CD14-positive monocyte (primary cell): Measurements from ENCODE around the gene ATG7. TPM values are rescaled to one million over a fixed set of nuclear protein-coding genes. Genes with fewer than 3 reads are reported as not detected.

Experiments used
- DNase-seq, 3 donors: peaks; one replicate each; pipeline ENCODE4 v3.0.0-alpha.2; 2011 to 2022
- H2AFZ ChIP-seq: 2 replicates; pipeline ENCODE4 v1.6.0; 2012; ENCODE audit warnings: mild to moderate bottlenecking, low read depth, low read length, inconsistent platforms; ENCODE audit not compliant: insufficient read depth, poor library complexity, severe bottlenecking
- H3K27ac ChIP-seq, 2 donors: 1 replicate in 1 of 2; 2 replicates in 1 of 2; pipeline ENCODE4 v1.5.1; 2012 to 2013; ENCODE audit warnings: low read length in 2 of 2, control low read depth in 1 of 2, inconsistent platforms in 1 of 2, low read depth in 1 of 2, mild to moderate bottlenecking in 1 of 2
- H3K27me3 ChIP-seq, 2 donors: one replicate each; pipeline versions ENCODE4 v1.6.0 to v1.6.1; 2011 to 2013; ENCODE audit warnings: low read length in 2 of 2; ENCODE audit not compliant: control insufficient read depth in 2 of 2, insufficient read depth in 2 of 2
- H3K36me3 ChIP-seq, 2 donors: replicated peaks in 1 of 2; 1 replicate in 1 of 2; 2 replicates in 1 of 2; pipeline versions ENCODE4 v1.5.1 to v1.6.1; 2012 to 2013; ENCODE audit warnings: low read length in 2 of 2, control low read depth in 1 of 2, inconsistent platforms in 1 of 2, mild to moderate bottlenecking in 1 of 2; ENCODE audit not compliant: insufficient read depth in 2 of 2, control insufficient read depth in 1 of 2
- H3K4me1 ChIP-seq, 2 donors: 1 replicate in 1 of 2; 2 replicates in 1 of 2; pipeline versions ENCODE4 v1.5.1 to v1.6.1; 2012 to 2013; ENCODE audit warnings: low read length in 2 of 2, control low read depth in 1 of 2, inconsistent platforms in 1 of 2, mild to moderate bottlenecking in 1 of 2, moderate library complexity in 1 of 2; ENCODE audit not compliant: insufficient read depth in 2 of 2, control insufficient read depth in 1 of 2
- H3K4me2 ChIP-seq: replicated peaks from 2 replicates; pipeline ENCODE3; 2012; ENCODE audit warnings: low read length, moderate library complexity, mild to moderate bottlenecking; ENCODE audit not compliant: poor library complexity, severe bottlenecking; ENCODE audit errors: extremely low read depth
- H3K4me3 ChIP-seq, 3 experiments: fragments of 200-600 bp in 1 of 3; sonication (generic) in 1 of 3; replicated peaks in 1 of 3; 1 replicate in 2 of 3; 2 replicates in 1 of 3; pipeline ENCODE4 v1.5.1; 2011 to 2013; ENCODE audit warnings: low read length in 3 of 3, mild to moderate bottlenecking in 3 of 3, control low read depth in 2 of 3, low read depth in 2 of 3, inconsistent platforms in 1 of 3, moderate library complexity in 1 of 3
- H3K79me2 ChIP-seq: 2 replicates; pipeline ENCODE4 v1.6.0; 2012; ENCODE audit warnings: mild to moderate bottlenecking, control low read depth, inconsistent platforms, low read length, moderate library complexity; ENCODE audit not compliant: insufficient read depth
- H3K9ac ChIP-seq: 2 replicates; pipeline ENCODE4 v1.6.0; 2017; ENCODE audit warnings: low read length, mild to moderate bottlenecking; ENCODE audit not compliant: insufficient read depth, poor library complexity, severe bottlenecking
- H3K9me3 ChIP-seq, 2 donors: replicated peaks in 1 of 2; 1 replicate in 1 of 2; 2 replicates in 1 of 2; pipeline versions ENCODE4 v1.5.1 to v1.6.1; 2012 to 2013; ENCODE audit warnings: low read length in 2 of 2, control low read depth in 1 of 2; ENCODE audit not compliant: control insufficient read depth in 1 of 2, insufficient read depth in 1 of 2
- H4K20me1 ChIP-seq: 2 replicates; pipeline ENCODE4 v1.6.0; 2012; ENCODE audit warnings: mild to moderate bottlenecking, low read length, control low read depth, moderate library complexity; ENCODE audit not compliant: insufficient read depth
- H3K27ac Mint-ChIP-seq, 7 donors: one replicate each; pipeline ENCODE4 v1.8.0; 2020; ENCODE audit warnings: mild to moderate bottlenecking in 7 of 7, mixed read lengths in 7 of 7, moderate library complexity in 6 of 7, inconsistent platforms in 2 of 7
- H3K27me3 Mint-ChIP-seq, 3 donors: one replicate each; pipeline ENCODE4 v1.8.0; 2021 to 2022; ENCODE audit warnings: low read depth in 3 of 3, mild to moderate bottlenecking in 3 of 3, mixed read lengths in 3 of 3, moderate library complexity in 3 of 3, inconsistent platforms in 1 of 3
- H3K36me3 Mint-ChIP-seq, 2 donors: one replicate each; pipeline ENCODE4 v1.8.0; 2020; ENCODE audit warnings: mixed read lengths in 2 of 2, inconsistent platforms in 1 of 2, mild to moderate bottlenecking in 1 of 2
- H3K4me1 Mint-ChIP-seq: one replicate; pipeline ENCODE4 v1.8.0; 2020; ENCODE audit warnings: mild to moderate bottlenecking, mixed read lengths
- H3K4me3 Mint-ChIP-seq, 2 donors: one replicate each; pipeline ENCODE4 v1.8.0; 2020; ENCODE audit warnings: mild to moderate bottlenecking in 2 of 2, mixed read lengths in 2 of 2, moderate library complexity in 1 of 2
- H3K9me3 Mint-ChIP-seq, 7 donors: one replicate each; pipeline ENCODE4 v1.8.0; 2020 to 2022; ENCODE audit warnings: mixed read lengths in 7 of 7, mild to moderate bottlenecking in 6 of 7, moderate library complexity in 6 of 7, inconsistent platforms in 2 of 7
- CTCF ChIP-seq: fragments of 200-600 bp; IDR thresholded peaks from one replicate; pipeline ENCODE4 v1.8.0; 2022; ENCODE audit warnings: antibody characterized with exemption, mild to moderate bottlenecking
- WGBS: methylation state at CpG from one replicate; pipeline ENCODE4 v1.1.5; 2013; ENCODE audit warnings: missing lambda C conversion rate; ENCODE audit not compliant: insufficient coverage; 5-methylcytosine and 5-hydroxymethylcytosine counted together
- intact Hi-C, 2 donors: fragments of 100-400 bp; cut with micrococcal nuclease; formaldehyde crosslinking; loops; one replicate each; pipeline versions ENCODE4 v1.15.0 to v1.15.1; 2023
- polyA plus RNA-seq, 3 donors: library from polyadenylated mRNA; depleted of rRNA in 1 of 3; unstranded in 2 of 3; stranded (reverse) in 1 of 3; fragments of 300-500 nt in 2 of 3; fragments of >200 nt in 1 of 3; fragmentation: Illumina TruSeq in 2 of 3; gene quantifications; 1 replicate in 2 of 3; 2 replicates in 1 of 3; pipeline ENCODE4 v1.2.3, GENCODE V29; 2012 to 2021

The ATG7 gene
- polyA plus RNA-seq, 3 donors, result 57.4 to 101 (median 89.7) TPM

- WGBS, result 70% methylated on average over 2 of the region's 3 CpGs
- Histone ChIP-seq H3K27me3 (no peaks in the 10 kb centered on the region), H3K36me3 (peaks cover 0 to 10% of the 10 kb centered on the region in 2 donors), H3K4me3 (peak overlapping the region; percentile 33 to 66 (median 49)), H3K79me2 (peaks cover 46% of the 10 kb centered on the region), H3K4me1 (peaks cover 53 to 65% of the 10 kb centered on the region in 2 donors), H4K20me1 (no peaks in the 10 kb centered on the region), H2AFZ (peak overlapping the region; percentile 61), H3K4me2 (peak overlapping the region; percentile 58), H3K9me3 (no peaks in the 10 kb centered on the region), H3K9ac (peak overlapping the region; percentile 66), H3K27ac (peak overlapping the region; percentile 95 to 97)
- Mint-ChIP-seq H3K27me3 (peaks cover 0 to 1% (median 0%) of the 10 kb centered on the region in 3 donors), H3K27ac (peak overlapping the region; percentile 96 to 100 (median 99)), H3K36me3 (peaks cover 10 to 20% of the 10 kb centered on the region in 2 donors), H3K4me3 (peak overlapping the region; percentile 72 to 93), H3K9me3 (no peaks in the 10 kb centered on the region), H3K4me1 (peaks cover 52% of the 10 kb centered on the region)
- intact Hi-C loops, result loop anchor here (5.0 kb wide), 4 partner anchors 47 to 68 kb away; partner anchors contain the start of gene ATG7 (in 2 of the 2)
- TF ChIP-seq CTCF, result no peak
- no peak for DNase-seq
Observed at GRCh38 chr3:11224870-11225229, 47.3 kb upstream of the ATG7 start.

- Histone ChIP-seq H3K4me2 (peak overlapping the region; percentile 58), H3K27ac (peak overlapping the region; percentile 95 to 97), H3K4me1 (peaks cover 58 to 70% of the 10 kb centered on the region in 2 donors), H4K20me1 (no peaks in the 10 kb centered on the region), H3K79me2 (peaks cover 35% of the 10 kb centered on the region), H3K4me3 (peak overlapping the region; percentile 8 to 66 (median 33)), H3K9me3 (no peaks in the 10 kb centered on the region), H3K36me3 (peaks cover 0 to 10% of the 10 kb centered on the region in 2 donors), H2AFZ (no peak overlapping the region), H3K9ac (peak overlapping the region; percentile 66), H3K27me3 (no peaks in the 10 kb centered on the region)
- peak overlapping the region; percentile 72 to 93 for H3K4me3 Mint-ChIP-seq
- H3K27ac Mint-ChIP-seq, result peak overlapping the region; percentile 96 to 100 (median 99)
- TF ChIP-seq CTCF, result no peak
- no peaks in the 10 kb centered on the region for H3K9me3 Mint-ChIP-seq
- peaks cover 63% of the 10 kb centered on the region for H3K4me1 Mint-ChIP-seq
- WGBS, result 82% methylated on average over 3 of the region's 6 CpGs
- H3K27me3 Mint-ChIP-seq, result peaks cover 0 to 1% (median 0%) of the 10 kb centered on the region in 3 donors
- DNase-seq, result no peak
- intact Hi-C loops, result loop anchor here (5.0 kb wide), 4 partner anchors 46 to 69 kb away; partner anchors contain the start of gene ATG7 (in 2 of the 2)
- H3K36me3 Mint-ChIP-seq, result peaks cover 5 to 17% of the 10 kb centered on the region in 2 donors
Observed at GRCh38 chr3:11226042-11226370, 46.2 kb upstream of the ATG7 start.
